Raji (cell line): ENCODE measurements around the gene OSM.

Source experiments
- POLR2A ChIP-seq: IDR thresholded peaks from 2 replicates; pipeline ENCODE4 v1.6.1; 2011; ENCODE audit warnings: low read depth, low read length, control low read depth; ENCODE audit not compliant: insufficient read depth

OSM gene

GRCh38 chr22:30290342-30291057, 23.8 kb upstream of the OSM start:
- no peak for TF ChIP-seq POLR2A

GRCh38 chr22:30289980-30290313, 23.3 kb upstream of the OSM start:
- no peak for TF ChIP-seq POLR2A

- peak; percentile 25; the same call in 1 of the 2 replicates for TF ChIP-seq POLR2A
These were observed 22.7 kb upstream of the OSM start, which contains the start of gene CASTOR1 for GRCh38 chr22:30289141-30289979. CASTOR1 (minus strand) TSS chr22:30289505; CDS start chr22:30289497, 8 bp downstream.

- no peak for TF ChIP-seq POLR2A
These were observed 21.9 kb upstream of the OSM start for GRCh38 chr22:30288419-30289140.

GRCh38 chr22:30287648-30288418, 21.2 kb upstream of the OSM start:
- no peak for TF ChIP-seq POLR2A

- 0 out of 2 replicates have a peak, but pooled peaks have one; percentile 17 for TF ChIP-seq POLR2A
These were observed 20.4 kb upstream of the OSM start for GRCh38 chr22:30286813-30287647.

- TF ChIP-seq POLR2A: no peak
These were observed 19.7 kb upstream of the OSM start for GRCh38 chr22:30286331-30286730.

GRCh38 chr22:30285846-30286200, 19.2 kb upstream of the OSM start:
- no peak for TF ChIP-seq POLR2A

- TF ChIP-seq POLR2A: no peak
These were observed 18.7 kb upstream of the OSM start for GRCh38 chr22:30285176-30285845.

- no peak for TF ChIP-seq POLR2A
These were observed 18.0 kb upstream of the OSM start for GRCh38 chr22:30284666-30285065.

GRCh38 chr22:30284172-30284571, 17.5 kb upstream of the OSM start:
- no peak for TF ChIP-seq POLR2A

- TF ChIP-seq POLR2A: no peak
These were observed 16.7 kb upstream of the OSM start for GRCh38 chr22:30283342-30283741.

- no peak for TF ChIP-seq POLR2A
These were observed 16.0 kb upstream of the OSM start for GRCh38 chr22:30282616-30283046.
